ENCODE results near the gene KCNC1.

Gene KCNC1

DNA sequence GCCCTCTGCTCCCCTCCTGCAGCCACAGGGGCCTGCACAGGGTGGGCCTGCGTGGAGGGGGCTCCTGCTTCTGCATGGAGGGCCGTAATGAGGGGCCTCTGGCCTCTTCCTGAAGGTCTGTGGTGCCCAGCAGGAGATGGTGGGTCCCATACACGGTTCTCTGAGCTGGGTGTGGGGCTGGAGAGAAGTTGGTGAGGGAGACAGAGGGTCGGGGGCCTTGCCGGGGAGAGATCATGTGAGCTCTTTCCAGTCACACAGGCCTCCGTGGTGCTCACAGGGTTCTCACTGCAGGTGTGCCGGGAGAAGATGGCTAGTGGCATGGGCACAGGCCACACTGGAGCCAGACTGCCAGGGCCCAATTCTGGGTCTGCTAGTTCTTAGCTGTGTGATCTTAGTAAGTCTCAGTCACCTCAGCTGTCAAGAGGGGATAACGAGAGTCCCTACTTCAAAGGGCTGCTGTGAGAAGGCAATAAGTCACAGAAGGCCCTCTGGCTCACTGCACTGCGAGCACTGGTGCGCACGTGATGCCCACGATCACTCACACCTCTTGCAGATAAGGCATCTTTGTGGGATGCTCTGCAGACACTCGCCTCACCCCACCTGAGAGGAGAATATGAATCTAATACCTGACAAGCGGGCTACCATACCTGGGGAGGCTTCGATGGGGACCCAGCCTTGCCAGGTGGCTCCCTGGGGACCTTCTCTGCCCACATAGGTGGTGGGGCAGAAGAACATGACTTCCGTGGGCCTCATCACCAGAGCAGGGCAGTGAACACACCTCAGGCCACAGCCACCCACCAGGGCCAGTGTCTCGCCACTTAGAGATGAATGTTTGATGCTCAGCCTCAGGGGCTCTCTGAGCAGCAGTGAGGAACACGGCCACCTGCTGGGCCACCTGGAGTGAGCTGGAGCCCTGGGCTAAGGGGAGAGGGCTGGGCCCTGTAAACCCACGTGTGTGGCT is 14.5 kb downstream of the KCNC1 start:
- no peak overlapping the region for H3K4me3 ChIP-seq
- TF ChIP-seq, protein P1, sequence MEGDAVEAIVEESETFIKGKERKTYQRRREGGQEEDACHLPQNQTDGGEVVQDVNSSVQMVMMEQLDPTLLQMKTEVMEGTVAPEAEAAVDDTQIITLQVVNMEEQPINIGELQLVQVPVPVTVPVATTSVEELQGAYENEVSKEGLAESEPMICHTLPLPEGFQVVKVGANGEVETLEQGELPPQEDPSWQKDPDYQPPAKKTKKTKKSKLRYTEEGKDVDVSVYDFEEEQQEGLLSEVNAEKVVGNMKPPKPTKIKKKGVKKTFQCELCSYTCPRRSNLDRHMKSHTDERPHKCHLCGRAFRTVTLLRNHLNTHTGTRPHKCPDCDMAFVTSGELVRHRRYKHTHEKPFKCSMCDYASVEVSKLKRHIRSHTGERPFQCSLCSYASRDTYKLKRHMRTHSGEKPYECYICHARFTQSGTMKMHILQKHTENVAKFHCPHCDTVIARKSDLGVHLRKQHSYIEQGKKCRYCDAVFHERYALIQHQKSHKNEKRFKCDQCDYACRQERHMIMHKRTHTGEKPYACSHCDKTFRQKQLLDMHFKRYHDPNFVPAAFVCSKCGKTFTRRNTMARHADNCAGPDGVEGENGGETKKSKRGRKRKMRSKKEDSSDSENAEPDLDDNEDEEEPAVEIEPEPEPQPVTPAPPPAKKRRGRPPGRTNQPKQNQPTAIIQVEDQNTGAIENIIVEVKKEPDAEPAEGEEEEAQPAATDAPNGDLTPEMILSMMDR (IDR thresholded peaks at IDR 0.05), result no peak

DNA sequence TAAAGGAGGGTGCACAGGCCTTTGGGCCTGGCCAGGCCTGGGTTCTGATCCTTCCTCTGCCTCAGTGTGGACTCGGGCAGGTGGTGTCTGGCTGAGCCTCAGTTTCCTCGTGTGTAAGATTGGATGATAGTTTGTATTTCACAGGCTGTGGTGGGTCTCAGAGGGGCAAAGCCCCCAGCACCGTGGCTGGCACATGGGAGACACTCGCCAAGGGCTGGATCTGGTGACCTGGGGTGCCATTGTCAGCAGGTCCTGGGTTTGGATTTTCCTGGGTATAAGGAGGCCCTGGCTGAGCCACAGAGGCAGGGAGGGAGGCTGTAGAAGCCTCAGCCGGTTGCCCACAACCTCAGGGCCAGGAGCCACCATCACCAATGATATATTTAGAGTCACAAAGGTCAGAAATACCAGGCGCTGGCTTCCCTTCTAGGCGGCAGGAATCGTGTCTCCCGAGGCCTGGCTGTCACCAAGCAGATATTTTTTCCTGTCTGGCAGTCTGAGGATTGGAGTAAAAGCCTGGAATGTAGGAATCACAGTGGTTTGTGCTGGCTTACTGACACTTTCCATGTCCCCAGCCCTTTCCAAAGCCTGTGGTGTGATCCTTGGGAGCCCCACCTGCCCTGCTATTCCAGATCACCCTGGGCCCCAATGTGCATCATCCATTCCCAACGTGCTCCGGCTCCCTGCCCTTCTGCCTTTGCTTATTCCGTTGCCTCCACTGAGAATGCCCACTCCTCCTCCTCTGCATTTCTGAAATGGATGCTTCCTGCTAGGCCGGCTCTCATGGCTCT is 15.6 kb downstream of the KCNC1 start:
- no peak overlapping the region for H3K27ac ChIP-seq
- no peak overlapping the region for H3K4me3 ChIP-seq
- TF ChIP-seq, protein P1 (IDR thresholded peaks at IDR 0.05), result no peak
- no peak for DNase-seq (ENCODE audit: low spot score)

More for the DNA sequence above, 14.5 kb downstream of the KCNC1 start:
- H3K27ac ChIP-seq, result no peak overlapping the region
- DNase-seq (ENCODE audit: low spot score), result no peak

- TF ChIP-seq, protein P1 (IDR thresholded peaks at IDR 0.05), result no peak
- no peak for DNase-seq (ENCODE audit: low spot score)
- Histone ChIP-seq H3K4me3 (no peak overlapping the region), H3K27ac (no peak overlapping the region)
Measured at GRCh38 chr11:17750801-17751165, 16.2 kb downstream of the KCNC1 start.

DNA sequence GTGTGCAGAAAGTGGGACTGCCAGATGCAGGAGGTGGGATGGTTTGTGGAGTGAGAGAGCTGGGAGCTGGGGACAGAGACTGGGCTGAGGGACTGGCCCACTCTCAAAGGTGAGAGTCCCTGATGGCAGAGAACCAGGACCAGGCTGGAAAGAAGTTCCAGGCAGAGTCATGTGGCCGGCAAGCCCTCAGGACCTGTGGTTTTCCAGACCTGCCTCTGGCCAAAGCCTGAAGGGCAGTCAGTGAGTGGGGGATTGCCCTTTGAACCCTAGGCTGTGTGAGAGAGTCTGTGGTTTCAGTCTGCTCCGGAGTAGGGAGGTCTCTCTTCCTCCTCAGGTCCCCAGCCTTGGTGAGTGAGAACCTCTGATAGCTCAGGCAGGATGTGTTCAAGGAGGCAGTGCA is 17.0 kb downstream of the KCNC1 start:
- TF ChIP-seq, protein P1 (IDR thresholded peaks at IDR 0.05), result no peak
- no peak overlapping the region for H3K4me3 ChIP-seq
- DNase-seq (ENCODE audit: low spot score), result no peak
- H3K27ac ChIP-seq, result no peak overlapping the region

DNA sequence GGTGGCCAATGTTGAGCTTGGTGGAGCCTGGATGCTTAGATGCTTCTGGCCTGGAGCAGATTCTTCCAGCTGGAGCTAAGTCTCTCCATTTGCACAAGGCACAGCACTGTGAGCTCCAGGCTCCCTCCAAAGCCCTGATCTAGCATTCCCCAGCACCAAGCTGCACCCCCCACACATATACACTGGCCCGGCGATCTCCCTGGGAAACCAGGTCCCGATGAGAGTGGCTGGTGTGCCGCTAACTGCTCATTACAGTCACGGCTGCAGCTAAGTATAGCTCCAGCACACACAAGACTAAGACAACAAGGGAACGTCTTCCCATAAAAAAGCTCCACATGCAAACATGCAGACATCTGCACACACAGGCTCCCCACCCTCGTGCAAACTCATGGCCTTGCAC is 17.6 kb downstream of the KCNC1 start:
- TF ChIP-seq, protein P1 (IDR thresholded peaks at IDR 0.05), result no peak
- no peak for DNase-seq (ENCODE audit: low spot score)
- no peak overlapping the region for H3K4me3 ChIP-seq
- no peak overlapping the region for H3K27ac ChIP-seq

GRCh38 chr11:17753153-17753552 is 18.6 kb downstream of the KCNC1 start:
- Histone ChIP-seq H3K4me3 (no peak overlapping the region), H3K27ac (no peak overlapping the region)

More at GRCh38 chr11:17753153-17753552, 18.6 kb downstream of the KCNC1 start:
- no peak for DNase-seq (ENCODE audit: low spot score)
- TF ChIP-seq, protein P1 (IDR thresholded peaks at IDR 0.05), result no peak
